ENCODE data around the gene KLRC1. TPM values are rescaled to one million over a fixed set of nuclear protein-coding genes. Genes with fewer than 3 reads are reported as not detected.
"Not testable (repeated sequence)": the region's sequence is repeated elsewhere in the genome, so short reads cannot be mapped to it uniquely, and the experiment has no call there.

KLRC1 gene
- total and polyA plus RNA-seq, 2 of the 13 experiments (the other 11 are each of a cell fraction or from before 2014, with no cell fraction given), result not detected

DNA sequence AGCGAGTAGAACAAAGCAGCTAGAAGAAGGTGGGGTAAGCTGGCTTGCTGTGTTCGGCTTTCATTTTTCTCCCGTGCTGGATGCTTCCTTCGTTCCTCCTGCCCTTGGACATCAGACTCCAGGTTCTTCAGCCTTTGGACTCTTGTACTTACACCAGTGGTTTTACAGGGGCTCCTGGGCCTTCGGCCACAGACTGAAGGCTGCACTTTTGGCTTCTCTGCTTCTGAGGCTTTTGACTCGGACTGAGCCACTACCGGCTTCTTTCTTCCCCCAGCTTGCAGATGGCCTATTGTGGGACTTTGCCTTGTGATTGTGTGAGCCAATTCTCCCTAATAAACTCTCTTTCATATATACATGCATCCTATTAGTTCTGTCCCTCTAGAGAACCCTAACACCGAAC, 27.2 kb downstream of the KLRC1 start:
- CTCF ChIA-PET (ENCODE audit: low intra/inter-chr PET ratio, low total read pairs); H3K36me3 ChIP-seq (replicated peaks in 1 of 2; ENCODE audit: control insufficient read depth in 1 of 2, insufficient read depth in 2 of 2, low read length in 2 of 2); in situ Hi-C loops (cut with HindIII; ENCODE audit: extremely low pct_ligation_motif_present, low pct_unique_long_range_greater_than_20kb); H3K4me3 ChIP-seq (replicated peaks in 1 of 3; ENCODE audit: insufficient read depth in 1 of 3, low read depth in 2 of 3, low read length in 3 of 3); FAIRE-seq; POLR2A ChIA-PET; H3K9ac ChIP-seq (ENCODE audit: insufficient read depth, low read depth, low read length); H4K20me1 ChIP-seq (ENCODE audit: insufficient read depth, low read length); ATAC-seq; intact Hi-C loops (cut with micrococcal nuclease; ENCODE audit: unreplicated experiment); H3K27me3 ChIP-seq (ENCODE audit: control insufficient read depth in 1 of 2, insufficient read depth in 2 of 2, low read length in 2 of 2); DNase-seq (ENCODE audit: low spot score); H3K79me2 ChIP-seq (ENCODE audit: insufficient read depth, low read length); BruUV-seq (replicated peaks); H3K9me3 ChIP-seq (ENCODE audit: low read length); H2AFZ ChIP-seq (ENCODE audit: low read length); H3K4me2 ChIP-seq (ENCODE audit: low read depth, low read length); H3K27ac ChIP-seq (ENCODE audit: extremely low read length, insufficient read depth, low read length); H3K4me1 ChIP-seq (ENCODE audit: insufficient read depth, low read length): not testable (repeated sequence)
- 61% methylated on average over 7 of the region's 8 CpGs for WGBS (ENCODE audit: low lambda C conversion rate)

DNA sequence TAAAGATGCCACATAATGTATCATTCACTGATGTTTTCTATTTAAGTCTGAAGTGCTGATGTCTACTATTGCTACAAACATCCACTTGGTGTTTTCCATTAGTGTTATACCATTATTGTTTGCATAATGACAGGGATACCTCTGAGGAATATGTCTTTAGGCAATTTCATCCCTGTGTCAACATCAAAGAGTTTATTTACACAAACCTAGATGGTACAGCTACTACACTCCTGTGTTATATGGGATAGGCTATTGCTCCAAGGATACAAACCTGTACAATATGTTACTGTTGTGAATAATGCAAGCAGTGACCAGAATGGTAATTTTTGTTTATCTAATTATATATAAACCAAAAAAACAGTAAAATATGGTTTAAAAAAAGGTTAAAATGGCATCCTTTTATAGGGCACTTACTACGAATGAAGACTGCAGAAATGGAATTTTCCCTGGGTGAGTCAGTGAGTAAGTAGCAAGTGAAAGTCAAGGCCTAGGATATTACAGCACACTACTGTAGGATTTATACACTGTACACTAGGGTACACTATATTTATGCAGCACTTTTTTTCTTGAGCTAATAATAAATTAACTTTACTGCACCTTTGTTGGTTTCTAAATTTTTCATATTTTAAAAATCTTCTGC, 28.8 kb downstream of the KLRC1 start:
- H3K27ac ChIP-seq (ENCODE audit: extremely low read length, insufficient read depth, low read length); H3K79me2 ChIP-seq (ENCODE audit: insufficient read depth, low read length); H3K4me2 ChIP-seq (ENCODE audit: low read depth, low read length); H4K20me1 ChIP-seq (ENCODE audit: insufficient read depth, low read length); POLR2A ChIA-PET; H2AFZ ChIP-seq (ENCODE audit: low read length); H3K9ac ChIP-seq (ENCODE audit: insufficient read depth, low read depth, low read length); H3K36me3 ChIP-seq (replicated peaks in 1 of 2; ENCODE audit: control insufficient read depth in 1 of 2, insufficient read depth in 2 of 2, low read length in 2 of 2); CTCF ChIA-PET (ENCODE audit: low intra/inter-chr PET ratio, low total read pairs); DNase-seq (ENCODE audit: low spot score); H3K27me3 ChIP-seq (ENCODE audit: control insufficient read depth in 1 of 2, insufficient read depth in 2 of 2, low read length in 2 of 2); H3K9me3 ChIP-seq (ENCODE audit: low read length); H3K4me1 ChIP-seq (ENCODE audit: insufficient read depth, low read length); intact Hi-C loops (cut with micrococcal nuclease; ENCODE audit: unreplicated experiment); FAIRE-seq; BruUV-seq (replicated peaks); H3K4me3 ChIP-seq (replicated peaks in 1 of 3; ENCODE audit: insufficient read depth in 1 of 3, low read depth in 2 of 3, low read length in 3 of 3); in situ Hi-C loops (cut with HindIII; ENCODE audit: extremely low pct_ligation_motif_present, low pct_unique_long_range_greater_than_20kb): not testable (repeated sequence)
- WGBS (ENCODE audit: low lambda C conversion rate), result 0% methylated on average over 1 of the region's 1 CpG
- peak; percentile 54; the same call in 2 of the 3 replicates for ATAC-seq

DNA sequence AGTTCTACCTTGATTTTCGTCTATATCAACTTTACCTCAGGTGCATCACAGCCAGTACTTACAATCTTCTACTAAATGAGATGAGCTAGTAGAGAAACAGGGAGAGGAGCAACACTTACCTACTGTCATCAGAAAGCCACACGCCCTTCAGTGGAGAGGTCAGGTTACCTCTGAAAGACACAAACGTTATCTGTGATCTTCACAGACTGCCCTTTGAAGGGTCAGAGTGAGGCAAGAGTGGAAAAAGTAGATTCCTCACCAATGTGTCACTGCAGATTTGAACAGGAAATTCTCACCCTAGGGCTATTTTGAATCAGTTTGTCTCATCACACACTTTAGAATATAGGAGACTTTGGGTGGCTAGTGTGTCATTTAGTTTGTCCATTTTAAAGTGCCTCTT, 31.0 kb downstream of the KLRC1 start:
- intact Hi-C loops (cut with micrococcal nuclease; ENCODE audit: unreplicated experiment); H3K9me3 ChIP-seq (ENCODE audit: low read length); CTCF ChIA-PET (ENCODE audit: low intra/inter-chr PET ratio, low total read pairs); H3K79me2 ChIP-seq (ENCODE audit: insufficient read depth, low read length); FAIRE-seq; H2AFZ ChIP-seq (ENCODE audit: low read length); POLR2A ChIA-PET; BruUV-seq (replicated peaks); H3K27me3 ChIP-seq (ENCODE audit: control insufficient read depth in 1 of 2, insufficient read depth in 2 of 2, low read length in 2 of 2); H3K27ac ChIP-seq (ENCODE audit: extremely low read length, insufficient read depth, low read length); H3K36me3 ChIP-seq (replicated peaks in 1 of 2; ENCODE audit: control insufficient read depth in 1 of 2, insufficient read depth in 2 of 2, low read length in 2 of 2); DNase-seq (ENCODE audit: low spot score); H3K4me1 ChIP-seq (ENCODE audit: insufficient read depth, low read length); in situ Hi-C loops (cut with HindIII; ENCODE audit: extremely low pct_ligation_motif_present, low pct_unique_long_range_greater_than_20kb); H4K20me1 ChIP-seq (ENCODE audit: insufficient read depth, low read length); H3K4me2 ChIP-seq (ENCODE audit: low read depth, low read length); H3K4me3 ChIP-seq (replicated peaks in 1 of 3; ENCODE audit: insufficient read depth in 1 of 3, low read depth in 2 of 3, low read length in 3 of 3); H3K9ac ChIP-seq (ENCODE audit: insufficient read depth, low read depth, low read length); TF ChIP-seq NR2F6 (IDR thresholded peaks at IDR 0.05): not testable (repeated sequence)
- peak; percentile 91 for ATAC-seq
- 0% methylated on average over 1 of the region's 3 CpGs for WGBS (ENCODE audit: low lambda C conversion rate)
- TF ChIP-seq, protein P1, sequence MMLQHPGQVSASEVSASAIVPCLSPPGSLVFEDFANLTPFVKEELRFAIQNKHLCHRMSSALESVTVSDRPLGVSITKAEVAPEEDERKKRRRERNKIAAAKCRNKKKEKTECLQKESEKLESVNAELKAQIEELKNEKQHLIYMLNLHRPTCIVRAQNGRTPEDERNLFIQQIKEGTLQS (CRISPR knock-in tag; IDR thresholded peaks at IDR 0.05), result peak; percentile 72
- TF ChIP-seq GATAD2A (CRISPR knock-in tag; IDR thresholded peaks at IDR 0.05), result peak; percentile 56
- TF ChIP-seq FOXA3 (CRISPR knock-in tag; IDR thresholded peaks at IDR 0.05), result 0 out of 2 replicates have a peak, but pooled peaks have one; percentile 27
- peak in 1 of 2 experiments; percentile 46; a peak in 1 of 4 replicates for TF ChIP-seq NR2F1 (CRISPR knock-in tag; IDR thresholded peaks at IDR 0.05)
- peak; percentile 72 for TF ChIP-seq NR2F6 (CRISPR knock-in tag; IDR thresholded peaks at IDR 0.05)
- peak; percentile 84 for TF ChIP-seq FOSL2 (CRISPR knock-in tag; IDR thresholded peaks at IDR 0.05)
- peak; percentile 52 for TF ChIP-seq CEBPG (CRISPR knock-in tag; IDR thresholded peaks at IDR 0.05)
- peak; percentile 38; the same call in 1 of the 2 replicates for TF ChIP-seq SAP130 (CRISPR knock-in tag; IDR thresholded peaks at IDR 0.05; ENCODE audit: low read depth)
- TF ChIP-seq RARA (CRISPR knock-in tag; IDR thresholded peaks at IDR 0.05), result peak; percentile 69
- TF ChIP-seq SIX1 (CRISPR knock-in tag; IDR thresholded peaks at IDR 0.05; ENCODE audit: borderline replicate concordance), result peak; percentile 43; the same call in 1 of the 2 replicates
- 0 out of 2 replicates have a peak, but pooled peaks have one; percentile 15 for TF ChIP-seq NCOA2 (CRISPR knock-in tag; IDR thresholded peaks at IDR 0.05)
- TF ChIP-seq RXRB (CRISPR knock-in tag; IDR thresholded peaks at IDR 0.05; ENCODE audit: borderline replicate concordance), result peak; percentile 29; the same call in 1 of the 2 replicates
